ENCODE results near the gene NFYC. TPM values are rescaled to one million over a fixed set of nuclear protein-coding genes. Genes with fewer than 3 reads are reported as not detected.

NFYC gene
- total and polyA plus RNA-seq, 9 donors = 35.7 to 66.4 (median 57.8) TPM

- Histone ChIP-seq H3K27ac (ENCODE audit: low read length) (no peak overlapping the region), H3K4me1 (ENCODE audit: control insufficient read depth, insufficient read depth, low read length) (peaks cover 26% of the 10 kb centered on the region), H3K9me3 (replicated peaks; ENCODE audit: control insufficient read depth, low read depth, low read length) (no peaks in the 10 kb centered on the region), H3K36me3 (ENCODE audit: control insufficient read depth, insufficient read depth, low read length) (peaks cover 10% of the 10 kb centered on the region), H3K4me3 (ENCODE audit: low read length) (no peak overlapping the region), H3K27me3 (ENCODE audit: control insufficient read depth, insufficient read depth, low read length) (peaks cover 37% of the 10 kb centered on the region)
- WGBS (ENCODE audit: insufficient coverage) = 39% methylated on average over 16 of the region's 26 CpGs
- no peak for DNase-seq
Measured at GRCh38 chr1:40819101-40819500, 127.6 kb downstream of the NFYC start.

DNA sequence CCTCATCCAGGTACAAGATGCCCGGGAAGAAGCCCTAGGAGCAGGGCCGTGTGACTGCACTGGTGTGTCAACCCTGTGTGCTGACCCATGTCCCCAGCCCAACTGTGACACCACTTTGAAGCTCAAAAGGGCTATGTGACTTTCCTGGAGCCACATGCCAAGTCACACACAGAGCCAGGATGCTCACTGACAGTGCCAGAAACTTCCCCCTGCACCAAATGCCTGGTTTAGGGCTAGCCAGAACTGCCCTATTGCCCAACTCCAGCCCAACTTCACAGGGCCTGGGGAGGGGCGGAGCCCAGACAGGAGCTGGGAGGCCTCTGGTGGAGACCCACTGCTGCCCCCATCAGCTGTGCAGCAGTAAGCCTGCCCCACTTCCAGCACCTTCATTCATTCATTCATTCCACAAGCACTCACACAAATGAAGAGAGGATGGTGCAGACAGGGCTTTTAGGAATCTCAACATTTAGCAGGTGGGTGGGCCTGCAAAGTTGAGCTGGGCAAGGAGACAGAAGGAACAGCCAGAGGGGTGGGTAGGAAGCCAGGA is 128.8 kb downstream of the NFYC start:
- no peak for DNase-seq
- WGBS (ENCODE audit: insufficient coverage) = 84% methylated on average over 2 of the region's 3 CpGs

More for the DNA sequence above, 128.8 kb downstream of the NFYC start:
- Histone ChIP-seq H3K27me3 (ENCODE audit: control insufficient read depth, insufficient read depth, low read length) (peaks cover 36% of the 10 kb centered on the region), H3K36me3 (ENCODE audit: control insufficient read depth, insufficient read depth, low read length) (peaks cover 14% of the 10 kb centered on the region), H3K4me3 (ENCODE audit: low read length) (no peak overlapping the region), H3K9me3 (replicated peaks; ENCODE audit: control insufficient read depth, low read depth, low read length) (no peaks in the 10 kb centered on the region), H3K4me1 (ENCODE audit: control insufficient read depth, insufficient read depth, low read length) (peaks cover 32% of the 10 kb centered on the region), H3K27ac (ENCODE audit: low read length) (no peak overlapping the region)

Other genes starting within 250 kb of the NFYC start
- 3.5 TPM for gene ZFP69B, start 241.2 kb upstream of the NFYC start, total RNA-seq
- gene ZFP69B, start 241.2 kb upstream of the NFYC start, polyA plus RNA-seq (ENCODE audit: insufficient read depth in 1 of 8, insufficient read length in 8 of 8, low replicate concordance in 1 of 8) = 1 to 10 TPM; 2.0 to 5.0 (median 3.2) TPM
- gene ZFP69, start 214.4 kb upstream of the NFYC start, total RNA-seq = 4.0 TPM
- gene ZFP69, start 214.4 kb upstream of the NFYC start, polyA plus RNA-seq (ENCODE audit: insufficient read depth in 1 of 8, insufficient read length in 8 of 8, low replicate concordance in 1 of 8) = 1 to 10 TPM; 4.2 to 5.6 (median 4.5) TPM
- gene EXO5, start 182.9 kb upstream of the NFYC start, total RNA-seq = 7.5 TPM
- gene EXO5, start 182.9 kb upstream of the NFYC start, polyA plus RNA-seq (ENCODE audit: insufficient read depth in 1 of 8, insufficient read length in 8 of 8, low replicate concordance in 1 of 8) = 10 to 100 TPM in 2 of 8 donors, 1 to 10 TPM in 6; 7.3 to 10.4 (median 8.9) TPM
- gene ZNF684, start 160.1 kb upstream of the NFYC start, total RNA-seq = 6.0 TPM
- 1 to 10 TPM; 3.3 to 5.1 (median 3.6) TPM for gene ZNF684, start 160.1 kb upstream of the NFYC start, polyA plus RNA-seq (ENCODE audit: insufficient read depth in 1 of 8, insufficient read length in 8 of 8, low replicate concordance in 1 of 8)
- gene RIMS3, start 26.0 kb upstream of the NFYC start, total RNA-seq = 0.49 TPM
- gene RIMS3, start 26.0 kb upstream of the NFYC start, polyA plus RNA-seq (ENCODE audit: insufficient read depth in 1 of 8, insufficient read length in 8 of 8, low replicate concordance in 1 of 8) = under 1 TPM; 0.44 to 0.99 (median 0.62) TPM
- gene KCNQ4, start 92.1 kb downstream of the NFYC start, total RNA-seq = 6.3 TPM
- gene KCNQ4, start 92.1 kb downstream of the NFYC start, polyA plus RNA-seq (ENCODE audit: insufficient read depth in 1 of 8, insufficient read length in 8 of 8, low replicate concordance in 1 of 8) = 10 to 100 TPM in 6 of 8 donors, 1 to 10 TPM in 2; 6.3 to 33.1 (median 23.1) TPM
- gene CITED4, start 170.7 kb downstream of the NFYC start, total RNA-seq = 1.5 TPM
- gene CITED4, start 170.7 kb downstream of the NFYC start, polyA plus RNA-seq (ENCODE audit: insufficient read depth in 1 of 8, insufficient read length in 8 of 8, low replicate concordance in 1 of 8) = 1 to 10 TPM in 5 of 8 donors, under 1 TPM in 3; 0.95 to 3.2 (median 1.4) TPM